Heart right ventricle (tissue), 16 donors: ENCODE measurements around the gene DNAJB7. TPM values are rescaled to one million over a fixed set of nuclear protein-coding genes. Genes with fewer than 3 reads are reported as not detected.

Source experiments
- ATAC-seq, 8 donors: fragments of 200-7000 bp; cut with Tn5 transposase; one replicate each; pipeline ENCODE4 v1.9.1; 2020; ENCODE audit warnings: mild to moderate bottlenecking in 8 of 8, moderate library complexity in 8 of 8, moderate number of reproducible peaks in 1 of 8
- DNase-seq, 2 donors: peaks; one replicate each; pipeline ENCODE4 v3.0.0-alpha.2; 2020
- H3K27ac ChIP-seq, 10 donors: fragments of 200-600 bp; sonication (generic) in 2 of 10; one replicate each; pipeline versions ENCODE4 v1.5.0 to v1.8.0; 2020 to 2022; ENCODE audit warnings: mild to moderate bottlenecking in 3 of 10
- H3K27me3 ChIP-seq, 7 donors: fragments of 200-600 bp; one replicate each; pipeline ENCODE4 v1.8.0; 2021 to 2022; ENCODE audit warnings: mild to moderate bottlenecking in 2 of 7
- H3K36me3 ChIP-seq, 9 donors: fragments of 200-600 bp; sonication (generic) in 1 of 9; one replicate each; pipeline versions ENCODE4 v1.5.0 to v1.8.0; 2020 to 2022; ENCODE audit warnings: mild to moderate bottlenecking in 2 of 9
- H3K4me1 ChIP-seq, 9 donors: fragments of 200-600 bp; sonication (generic) in 1 of 9; one replicate each; pipeline versions ENCODE4 v1.5.0 to v1.8.0; 2020 to 2022; ENCODE audit warnings: mild to moderate bottlenecking in 4 of 9
- H3K4me3 ChIP-seq, 10 donors: fragments of 200-600 bp; sonication (generic) in 2 of 10; one replicate each; pipeline versions ENCODE4 v1.5.0 to v1.8.0; 2020 to 2022; ENCODE audit warnings: mild to moderate bottlenecking in 7 of 10, moderate library complexity in 2 of 10
- H3K9me3 ChIP-seq, 11 donors: fragments of 200-600 bp in 10 of 11; sonication (generic) in 2 of 11; one replicate each; pipeline versions ENCODE4 v1.5.0 to v1.8.0; 2013 to 2022; ENCODE audit warnings: mild to moderate bottlenecking in 2 of 11, control low read depth in 1 of 11, moderate library complexity in 1 of 11
- WGBS, 2 donors: extraction: QIAGEN DNeasy Blood & Tissue Kit; methylation state at CpG; one replicate each; pipeline ENCODE4 v1.1.7; 2013; ENCODE audit warnings: inconsistent platforms in 1 of 2; 5-methylcytosine and 5-hydroxymethylcytosine counted together
- intact Hi-C, 10 donors: fragments of 100-400 bp; cut with DNase I; formaldehyde crosslinking; loops; one replicate each; pipeline versions ENCODE4 v1.11.1 to v1.14.2; 2022
- polyA plus RNA-seq, 2 donors: library from polyadenylated mRNA; stranded (reverse); fragments of 200-250 nt; gene quantifications; one replicate each; pipeline ENCODE4 v1.2.3, GENCODE V29; 2013
- total RNA-seq, 10 donors: library from RNA; stranded (reverse); fragmentation: NEBNext Ultra II Directional in 3 of 10; extraction: Animal tissue kit (Norgen Biotek cat#: 25700) in 3 of 10; gene quantifications; one replicate each; pipeline versions ENCODE4 v1.2.1 to v1.2.4, GENCODE V29; 2021 to 2023
- TF ChIP-seq, protein P1 (sequence below), 9 donors: fragments of 200-600 bp; sonication (generic) in 2 of 9; IDR thresholded peaks; one replicate each; pipeline versions ENCODE4 v1.5.0 to v1.8.0; 2021 to 2022; ENCODE audit warnings: antibody characterized with exemption in 9 of 9, mild to moderate bottlenecking in 5 of 9, moderate library complexity in 1 of 9
- donor health status: Arrhythmogenic right ventricular cardiomyopathy.
- donor health status: ischemic (EF 13 %, LVEDD 7.1; RV severe dilation, severe dysfunction).
- donor health status: healthy with polysubstance abuse.
- donor health status: DM: no; HTN: yes; CAD: no.
- donor health status: DM: no; HTN: no; CAD: no.
- donor health status: ischemic (EF 25% LVEDD 6.9; RV normal size, moderate dysfunction).
- donor health status: ischemic (EF 25% LVEDD 5.7; RV mildly dilated, moderate dysfunction).
- donor health status: healthy.
- donor health status: DM: yes; HTN: yes; CAD: no.
- donor health status: Ischemic cardiomyopathy.
- donor health status: ischemic (EF 35%, LVEDD 5.7; RV mildly dilated, moderate dysfunction).
- donor health status: nonischemic (EF 11% LVEDD 7.7; RV severe dilation, severe dysfunction).
- donor health status: DM: yes; HTN: yes; CAD: no.
- donor health status: PGD.
- donor health status: ischemic (EF 29% LVEDD 5.4; RV normal size, mild dysfunction).
- donor health status: nonischemic (EF 23%, LVEDD 6.1; RV moderate dilation, normal function).

Gene DNAJB7
- total and polyA plus RNA-seq, 12 donors = not detected

GRCh38 chr22:40894417-40894816, 32.5 kb upstream of the DNAJB7 start:
- Histone ChIP-seq H3K27ac (peak overlapping the region in 2 of 10 donors; percentile 22 to 62), H3K4me3 (no peak overlapping the region), H3K27me3 (no peaks in the 10 kb centered on the region), H3K9me3 (no peaks in the 10 kb centered on the region), H3K36me3 (peaks cover 0 to 63% (median 4%) of the 10 kb centered on the region in 9 donors), H3K4me1 (peaks cover 0 to 17% (median 4%) of the 10 kb centered on the region in 9 donors)
- intact Hi-C loops = loop anchor here in 2 of 10 donors (10.0 kb wide), 2 partner anchors 200 to 210 kb away; no protein-coding TSS in a partner anchor
- TF ChIP-seq, protein P1, sequence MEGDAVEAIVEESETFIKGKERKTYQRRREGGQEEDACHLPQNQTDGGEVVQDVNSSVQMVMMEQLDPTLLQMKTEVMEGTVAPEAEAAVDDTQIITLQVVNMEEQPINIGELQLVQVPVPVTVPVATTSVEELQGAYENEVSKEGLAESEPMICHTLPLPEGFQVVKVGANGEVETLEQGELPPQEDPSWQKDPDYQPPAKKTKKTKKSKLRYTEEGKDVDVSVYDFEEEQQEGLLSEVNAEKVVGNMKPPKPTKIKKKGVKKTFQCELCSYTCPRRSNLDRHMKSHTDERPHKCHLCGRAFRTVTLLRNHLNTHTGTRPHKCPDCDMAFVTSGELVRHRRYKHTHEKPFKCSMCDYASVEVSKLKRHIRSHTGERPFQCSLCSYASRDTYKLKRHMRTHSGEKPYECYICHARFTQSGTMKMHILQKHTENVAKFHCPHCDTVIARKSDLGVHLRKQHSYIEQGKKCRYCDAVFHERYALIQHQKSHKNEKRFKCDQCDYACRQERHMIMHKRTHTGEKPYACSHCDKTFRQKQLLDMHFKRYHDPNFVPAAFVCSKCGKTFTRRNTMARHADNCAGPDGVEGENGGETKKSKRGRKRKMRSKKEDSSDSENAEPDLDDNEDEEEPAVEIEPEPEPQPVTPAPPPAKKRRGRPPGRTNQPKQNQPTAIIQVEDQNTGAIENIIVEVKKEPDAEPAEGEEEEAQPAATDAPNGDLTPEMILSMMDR (IDR thresholded peaks at IDR 0.05) = no peak
- DNase-seq (no peak), ATAC-seq (peak in 6 of 8 donors; percentile 64 to 96 (median 86))
- 54 to 68% methylated on average over 4 of the region's 4 CpGs for WGBS, 2 donors

- no peaks in the 10 kb centered on the region for H3K9me3 ChIP-seq
- no peaks in the 10 kb centered on the region for H3K27me3 ChIP-seq
- intact Hi-C loops = loop anchor here in 2 of 10 donors (10.0 kb wide), 2 partner anchors 196 to 206 kb away; no protein-coding TSS in a partner anchor
- TF ChIP-seq, protein P1 (IDR thresholded peaks at IDR 0.05) = no peak
- DNase-seq = no peak
- ATAC-seq = no peak
- H3K4me1 ChIP-seq = peaks cover 0 to 14% (median 0%) of the 10 kb centered on the region in 9 donors
- peaks cover 0 to 93% (median 36%) of the 10 kb centered on the region in 9 donors for H3K36me3 ChIP-seq
- H3K4me3 ChIP-seq = no peak overlapping the region
- WGBS, 2 donors = 91 to 93% methylated on average over 3 of the region's 3 CpGs
- H3K27ac ChIP-seq = no peak overlapping the region
Observed at GRCh38 chr22:40890881-40891280, 29.0 kb upstream of the DNAJB7 start.

DNA sequence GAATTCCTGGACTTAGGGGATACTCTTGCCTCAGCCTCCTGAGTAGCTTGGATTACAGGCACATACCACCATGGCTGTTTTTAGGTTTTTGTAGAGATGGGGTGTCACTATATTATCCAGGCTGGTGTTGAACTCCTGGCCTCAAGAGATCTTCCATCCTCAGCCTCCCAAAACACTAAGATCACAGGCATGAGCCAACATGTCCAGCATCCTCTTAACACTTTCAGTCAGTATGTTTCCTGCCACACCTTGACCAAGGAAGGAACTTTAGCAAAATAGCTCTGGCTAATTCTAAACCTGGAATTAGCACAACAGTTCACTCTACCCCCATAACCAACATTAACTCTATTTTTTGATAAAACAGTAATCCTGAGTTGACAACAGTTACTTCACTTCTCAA, 27.2 kb upstream of the DNAJB7 start:
- ATAC-seq = no peak
- DNase-seq = no peak
- Histone ChIP-seq H3K4me1 (peaks cover 0 to 6% (median 0%) of the 10 kb centered on the region in 9 donors), H3K36me3 (peaks cover 0 to 98% (median 43%) of the 10 kb centered on the region in 9 donors), H3K4me3 (no peak overlapping the region), H3K27ac (no peak overlapping the region), H3K9me3 (no peaks in the 10 kb centered on the region), H3K27me3 (no peaks in the 10 kb centered on the region)
- intact Hi-C loops = no loop called here
- TF ChIP-seq, protein P1 (IDR thresholded peaks at IDR 0.05) = no peak

GRCh38 chr22:40878922-40879321, 17.0 kb upstream of the DNAJB7 start:
- Histone ChIP-seq H3K4me3 (no peak overlapping the region), H3K9me3 (no peaks in the 10 kb centered on the region), H3K36me3 (peaks cover 0 to 93% (median 30%) of the 10 kb centered on the region in 9 donors), H3K4me1 (no peaks in the 10 kb centered on the region), H3K27ac (no peak overlapping the region), H3K27me3 (no peaks in the 10 kb centered on the region)
- WGBS, 2 donors = 86 to 88% methylated on average over 2 of the region's 2 CpGs
- no peak for DNase-seq
- intact Hi-C loops = no loop called here
- ATAC-seq = no peak
- TF ChIP-seq, protein P1 (IDR thresholded peaks at IDR 0.05) = no peak
